NCI-H2107 (cell line): ENCODE results near the gene IQGAP2.

Experiments
- DNase-seq: peaks from one replicate; lab custom pipeline; 2025; lab: John Stamatoyannopoulos, UW

Gene IQGAP2

DNA sequence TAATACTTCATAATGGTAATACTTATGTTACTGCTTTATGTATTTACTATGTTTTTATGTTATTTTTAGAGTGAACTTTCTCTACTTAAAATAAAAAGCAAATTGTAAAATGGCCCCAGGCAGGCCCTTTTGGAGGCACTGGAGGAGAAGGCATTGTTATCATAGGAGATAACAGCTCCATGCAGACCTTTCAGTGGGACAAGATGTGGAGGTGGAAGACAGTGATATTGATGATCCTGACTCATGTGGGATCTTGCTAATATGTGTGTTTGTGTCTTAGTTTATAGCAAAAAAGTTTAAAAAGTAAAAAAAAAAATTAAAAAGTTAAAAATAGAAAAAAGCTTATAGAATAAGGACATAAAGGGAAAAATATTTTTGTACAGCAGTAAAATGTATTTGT is 74.5 kb downstream of the IQGAP2 start:
- DNase-seq, result no peak

- DNase-seq, result no peak
Observed at GRCh38 chr5:76479281-76479680, 76.2 kb downstream of the IQGAP2 start.

GRCh38 chr5:76479973-76480667 is 77.0 kb downstream of the IQGAP2 start:
- DNase-seq, result no peak

- DNase-seq, result no peak
Observed at GRCh38 chr5:76482984-76483383, 79.9 kb downstream of the IQGAP2 start.

DNA sequence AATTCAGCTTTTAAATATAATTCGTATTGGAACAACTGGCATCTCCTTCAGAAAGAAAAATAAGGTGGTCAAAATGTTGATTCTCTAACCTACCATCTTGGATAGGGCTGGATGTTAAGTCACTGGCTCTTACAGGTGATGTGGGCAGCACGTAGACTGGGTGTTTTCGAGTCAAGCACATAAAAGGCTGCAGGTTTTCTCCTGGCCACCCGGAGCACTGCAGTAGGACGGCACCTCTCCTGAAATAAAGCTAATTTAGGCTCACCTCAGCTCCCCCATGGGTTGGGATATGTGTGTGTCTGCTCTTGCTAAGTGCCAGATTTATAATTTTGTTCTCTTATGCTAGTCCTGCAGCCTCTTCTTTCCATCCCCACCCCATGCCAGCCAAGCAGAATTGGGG is 80.3 kb downstream of the IQGAP2 start:
- DNase-seq, result no peak

DNA sequence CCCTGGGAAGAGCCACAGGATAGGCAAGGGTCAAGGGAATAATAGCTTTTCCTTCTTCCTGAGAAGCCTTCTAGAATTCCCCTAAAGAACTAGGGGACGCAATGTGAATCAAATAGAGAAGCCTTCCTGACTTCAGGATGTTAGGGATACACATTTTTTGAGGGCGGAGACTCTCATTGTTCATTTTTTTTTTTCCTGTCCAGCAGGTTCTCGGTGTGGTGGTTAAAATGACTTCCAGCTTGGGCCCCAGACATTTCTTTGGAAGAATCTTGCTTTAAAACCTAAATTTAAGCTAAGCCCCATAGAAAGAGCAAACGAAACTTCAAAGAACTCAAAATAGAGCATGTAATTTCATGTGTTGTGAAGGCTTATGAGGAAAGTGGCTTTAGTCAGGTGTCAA is 80.8 kb downstream of the IQGAP2 start:
- DNase-seq, result no peak

DNA sequence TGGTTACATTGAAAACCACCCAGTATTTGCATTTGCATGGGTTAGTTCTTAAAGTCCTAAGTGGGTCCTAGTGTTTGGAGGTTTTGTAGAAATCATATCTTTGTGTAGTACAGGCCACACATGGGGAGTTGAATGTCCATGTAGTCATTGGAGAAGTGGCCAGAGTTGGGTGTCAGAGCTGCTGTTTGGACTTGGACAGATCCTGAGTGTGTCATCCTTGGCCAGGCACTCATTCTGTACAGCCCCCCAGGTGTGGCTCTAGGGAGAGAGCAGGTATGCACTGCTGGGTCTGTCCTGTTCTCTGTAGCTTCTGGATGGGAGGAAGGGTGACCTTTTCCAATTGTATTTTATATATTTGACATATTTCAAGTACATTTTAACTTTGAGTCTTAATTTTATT is 82.4 kb downstream of the IQGAP2 start:
- no peak for DNase-seq

- no peak for DNase-seq
Observed at GRCh38 chr5:76487386-76487785, 84.3 kb downstream of the IQGAP2 start.

- DNase-seq, result no peak
Observed at GRCh38 chr5:76487821-76488220, 84.7 kb downstream of the IQGAP2 start.

GRCh38 chr5:76488969-76489368 is 85.9 kb downstream of the IQGAP2 start:
- DNase-seq, result no peak

GRCh38 chr5:76489877-76490688 is 87.0 kb downstream of the IQGAP2 start:
- no peak for DNase-seq

DNA sequence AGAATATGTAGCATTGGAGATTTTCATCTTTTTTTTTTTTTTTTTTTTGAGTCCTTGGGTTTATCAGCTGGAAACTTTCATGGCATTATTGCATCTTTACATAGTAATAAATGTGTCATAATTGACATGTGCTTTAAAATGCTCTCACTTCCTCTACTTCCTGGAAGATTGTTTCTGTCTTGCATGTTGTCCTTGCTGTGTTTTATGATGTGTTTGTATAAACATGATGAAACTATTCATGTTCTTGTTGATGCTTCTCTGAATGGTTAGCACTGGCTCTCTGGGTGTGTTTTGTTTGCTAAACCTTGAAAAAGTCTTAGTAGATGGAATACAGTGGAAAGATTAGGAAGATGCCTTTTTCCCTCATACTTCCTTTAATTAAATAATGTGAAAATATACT is 87.9 kb downstream of the IQGAP2 start:
- DNase-seq, result no peak

- DNase-seq, result no peak
Observed at GRCh38 chr5:76492819-76493189, 89.7 kb downstream of the IQGAP2 start.

- DNase-seq, result no peak
Observed at GRCh38 chr5:76493190-76493837, 90.2 kb downstream of the IQGAP2 start.

- DNase-seq, result no peak
Observed at GRCh38 chr5:76494201-76494600, 91.1 kb downstream of the IQGAP2 start.

DNA sequence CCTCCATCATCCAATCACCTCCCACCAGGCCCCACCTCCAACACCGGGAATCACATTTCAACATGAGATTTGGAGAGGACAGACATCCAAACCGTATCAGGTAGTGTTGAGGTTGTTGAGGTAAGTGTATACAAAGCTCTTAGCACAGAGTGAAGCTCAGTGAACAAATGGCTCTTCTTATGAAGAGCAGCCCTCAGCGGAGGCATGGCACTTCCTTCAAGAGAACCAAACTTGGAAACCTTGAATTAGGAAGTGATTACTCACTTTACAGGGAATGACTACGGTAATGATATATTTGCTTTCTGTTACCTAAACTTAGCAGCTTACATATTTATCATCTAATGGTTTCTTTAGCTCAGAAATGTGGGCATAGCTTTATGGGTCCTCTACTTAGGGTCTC is 92.8 kb downstream of the IQGAP2 start:
- no peak for DNase-seq

GRCh38 chr5:76497065-76497460 is 94.0 kb downstream of the IQGAP2 start:
- no peak for DNase-seq

DNA sequence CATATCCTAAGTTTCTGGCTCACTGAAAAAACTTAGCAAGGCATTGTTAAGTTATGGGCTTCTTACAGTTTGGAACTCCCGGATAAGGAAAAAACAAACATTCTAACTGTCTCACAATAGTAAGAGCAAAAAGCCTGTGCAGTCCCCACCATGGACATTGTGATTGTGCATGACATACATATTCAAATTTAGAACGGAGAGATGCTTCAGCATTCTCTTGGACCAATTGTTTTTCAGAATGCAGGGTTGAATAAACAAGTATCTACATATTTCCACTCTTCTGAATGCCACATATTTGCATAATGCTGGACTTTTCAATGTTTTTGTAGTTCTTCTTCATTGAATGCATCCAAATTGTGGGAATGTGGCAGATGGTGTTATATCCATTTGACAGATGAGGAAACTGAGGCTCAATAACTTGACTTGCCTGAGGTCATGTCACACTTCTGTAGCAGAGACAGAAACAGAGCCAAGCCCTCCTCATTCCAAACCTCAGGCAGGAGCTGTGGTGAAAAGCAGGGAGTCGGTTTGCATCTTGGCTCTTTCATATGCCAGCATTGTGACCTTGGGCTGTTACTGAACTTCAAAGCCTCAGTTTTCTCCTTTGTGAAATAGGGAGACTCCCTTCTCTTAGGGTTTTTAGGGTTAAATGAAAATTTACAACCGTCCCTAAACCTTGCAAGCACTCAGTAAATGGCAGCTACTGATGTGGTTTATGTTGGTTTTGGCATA is 95.1 kb downstream of the IQGAP2 start:
- no peak for DNase-seq

DNA sequence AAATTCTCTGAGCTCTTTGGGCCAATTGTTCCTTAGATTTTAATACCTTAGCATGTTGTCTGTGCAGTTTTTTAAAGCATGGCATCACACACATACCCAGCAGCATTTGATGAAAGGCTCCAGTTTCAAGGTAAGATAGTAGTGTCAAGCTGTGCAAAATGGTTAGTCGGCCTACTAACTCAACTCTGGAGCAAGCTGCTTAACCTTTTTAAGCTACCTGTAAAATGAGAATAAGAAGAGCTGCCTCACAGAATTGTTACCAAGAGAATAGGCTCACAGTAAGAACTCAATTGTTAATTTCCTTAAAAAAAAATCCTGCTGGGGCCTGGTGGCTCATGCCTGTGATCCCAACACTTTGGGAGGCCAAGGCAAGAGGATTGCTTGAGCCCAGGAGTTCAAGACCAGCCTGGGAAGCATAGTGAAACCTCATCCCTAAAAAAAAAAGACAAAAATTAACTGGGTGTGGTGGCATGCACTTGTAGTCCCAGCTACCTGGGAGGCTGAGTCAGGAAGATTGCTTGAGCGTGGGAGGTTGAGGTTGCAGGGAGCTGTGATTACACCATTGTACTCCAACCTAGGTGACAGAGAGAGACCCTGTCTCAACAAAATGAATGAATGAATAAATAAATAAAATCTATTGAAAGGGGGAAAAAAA is 96.5 kb downstream of the IQGAP2 start:
- no peak for DNase-seq

DNA sequence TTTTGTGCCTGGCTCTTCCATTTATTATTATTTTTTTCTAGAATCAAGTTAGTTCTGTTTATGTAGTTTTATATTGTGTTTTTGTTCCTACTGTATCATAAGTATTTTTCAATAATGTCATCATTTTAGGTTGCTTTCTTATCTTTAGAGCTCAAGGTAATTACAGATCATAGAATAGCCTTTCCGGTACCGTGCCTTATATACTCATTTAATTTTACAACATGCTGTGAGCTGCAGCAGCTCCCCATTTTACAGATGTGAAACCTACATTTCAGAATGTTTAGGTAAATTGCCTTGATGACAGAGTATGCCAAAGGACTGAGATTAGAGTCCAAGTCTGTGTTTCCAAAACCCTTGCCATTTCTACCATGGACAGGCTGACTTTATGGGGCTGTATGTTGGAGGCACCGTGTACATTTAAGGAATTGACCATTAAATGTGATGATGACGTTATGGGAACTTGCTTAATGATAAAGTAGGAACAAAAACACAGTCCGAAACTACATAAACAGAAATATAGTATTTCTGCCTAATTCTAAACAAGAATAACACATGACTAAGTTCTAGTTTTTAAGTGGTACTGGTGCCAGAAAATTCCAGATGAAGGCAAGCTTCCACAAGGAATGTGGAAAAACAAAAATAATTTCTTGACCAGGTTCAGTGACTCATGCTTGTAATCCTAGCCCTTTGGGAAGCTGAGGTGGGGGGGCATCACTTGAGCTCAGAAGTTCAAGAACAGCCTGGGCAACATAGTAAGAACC is 97.7 kb downstream of the IQGAP2 start:
- no peak for DNase-seq

GRCh38 chr5:76503929-76504328 is 100.8 kb downstream of the IQGAP2 start:
- DNase-seq, result no peak
